Testis (tissue), 2 donors: Measurements from ENCODE around the gene GRM8.

Experiments
- POLR2A ChIP-seq: fragments of 450-650 bp; IDR thresholded peaks from one replicate; pipeline ENCODE4 v1.6.1; 2017; ENCODE audit warnings: antibody characterized with exemption, mild to moderate bottlenecking, moderate library complexity
- TF ChIP-seq, protein P1 (sequence below), 3 experiments: fragments of 450-650 bp in 2 of 3; fragments of 200-600 bp in 1 of 3; sonication (generic) in 1 of 3; IDR thresholded peaks; one replicate each; pipeline ENCODE4 v1.5.1; 2016 to 2019; ENCODE audit warnings: antibody characterized with exemption in 3 of 3, mild to moderate bottlenecking in 2 of 3, moderate library complexity in 1 of 3

- TF ChIP-seq, protein P1, sequence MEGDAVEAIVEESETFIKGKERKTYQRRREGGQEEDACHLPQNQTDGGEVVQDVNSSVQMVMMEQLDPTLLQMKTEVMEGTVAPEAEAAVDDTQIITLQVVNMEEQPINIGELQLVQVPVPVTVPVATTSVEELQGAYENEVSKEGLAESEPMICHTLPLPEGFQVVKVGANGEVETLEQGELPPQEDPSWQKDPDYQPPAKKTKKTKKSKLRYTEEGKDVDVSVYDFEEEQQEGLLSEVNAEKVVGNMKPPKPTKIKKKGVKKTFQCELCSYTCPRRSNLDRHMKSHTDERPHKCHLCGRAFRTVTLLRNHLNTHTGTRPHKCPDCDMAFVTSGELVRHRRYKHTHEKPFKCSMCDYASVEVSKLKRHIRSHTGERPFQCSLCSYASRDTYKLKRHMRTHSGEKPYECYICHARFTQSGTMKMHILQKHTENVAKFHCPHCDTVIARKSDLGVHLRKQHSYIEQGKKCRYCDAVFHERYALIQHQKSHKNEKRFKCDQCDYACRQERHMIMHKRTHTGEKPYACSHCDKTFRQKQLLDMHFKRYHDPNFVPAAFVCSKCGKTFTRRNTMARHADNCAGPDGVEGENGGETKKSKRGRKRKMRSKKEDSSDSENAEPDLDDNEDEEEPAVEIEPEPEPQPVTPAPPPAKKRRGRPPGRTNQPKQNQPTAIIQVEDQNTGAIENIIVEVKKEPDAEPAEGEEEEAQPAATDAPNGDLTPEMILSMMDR (IDR thresholded peaks at IDR 0.05) = no peak
- no peak for TF ChIP-seq POLR2A
Measured at GRCh38 chr7:126716321-126716720, 536.4 kb downstream of the GRM8 start.
